EH (cell line): Measurements from ENCODE around the gene ATP1A3.
"Not testable (repeated sequence)": the region's sequence is repeated elsewhere in the genome, so short reads cannot be mapped to it uniquely, and the experiment has no call there.

Experiments used
- DNase-seq: peaks from one replicate; pipeline ENCODE4 v3.0.0-alpha.2; 2015; ENCODE audit warnings: low read depth

The ATP1A3 gene

GRCh38 chr19:41945135-41945766, 48.8 kb downstream of the ATP1A3 start:
- DNase-seq, result no peak

- no peak for DNase-seq
Observed at GRCh38 chr19:41944336-41944735, 49.7 kb downstream of the ATP1A3 start.

GRCh38 chr19:41941410-41942202, 52.4 kb downstream of the ATP1A3 start:
- no peak for DNase-seq

- no peak for DNase-seq
Observed at GRCh38 chr19:41940731-41941409, 53.2 kb downstream of the ATP1A3 start.

- peak; percentile 29 for DNase-seq
Observed at GRCh38 chr19:41939861-41940730, 53.9 kb downstream of the ATP1A3 start.

- DNase-seq, result not testable (repeated sequence)
Observed at GRCh38 chr19:41939209-41939608, 54.8 kb downstream of the ATP1A3 start.

GRCh38 chr19:41937525-41938468, 56.2 kb downstream of the ATP1A3 start:
- DNase-seq, result no peak

GRCh38 chr19:41936961-41937360, 57.1 kb downstream of the ATP1A3 start:
- DNase-seq, result no peak

GRCh38 chr19:41936416-41936850, 57.6 kb downstream of the ATP1A3 start:
- DNase-seq, result no peak

GRCh38 chr19:41935760-41936415, 58.1 kb downstream of the ATP1A3 start:
- DNase-seq, result no peak

GRCh38 chr19:41934849-41935374, 59.1 kb downstream of the ATP1A3 start:
- DNase-seq, result peak; percentile 59

GRCh38 chr19:41933693-41934426, 60.2 kb downstream of the ATP1A3 start:
- DNase-seq, result no peak

GRCh38 chr19:41932720-41933332, 61.2 kb downstream of the ATP1A3 start:
- no peak for DNase-seq

GRCh38 chr19:41932259-41932719, 61.7 kb downstream of the ATP1A3 start:
- no peak for DNase-seq

- DNase-seq, result no peak
Observed at GRCh38 chr19:41930926-41931592, 63.0 kb downstream of the ATP1A3 start.

GRCh38 chr19:41930322-41930722, 63.7 kb downstream of the ATP1A3 start:
- DNase-seq, result no peak

- no peak for DNase-seq
Observed at GRCh38 chr19:41929536-41930071, 64.4 kb downstream of the ATP1A3 start.
